PC-9 (cell line): ENCODE measurements around the gene BCL2. TPM values are rescaled to one million over a fixed set of nuclear protein-coding genes. Genes with fewer than 3 reads are reported as not detected.

Experiments used
- BruUV-seq: library from RNA; stranded (reverse); fragments of 400-500 nt; replicated peaks from 2 replicates; lab custom pipeline; 2021; lab: Mats Ljungman, UMichigan
- CTCF ChIA-PET: fragments of 300-600 bp; sonication (Branson Sonifier 250); formaldehyde crosslinking; loops from one replicate; lab custom pipeline; 2022; ENCODE audit warnings: antibody characterized with exemption; lab: Charles Lee
- POLR2A ChIA-PET: fragments of 300-600 bp; sonication (Branson Sonifier 250); formaldehyde crosslinking; loops from one replicate; lab custom pipeline; 2022; ENCODE audit warnings: antibody characterized with exemption; ENCODE audit not compliant: unreplicated experiment; lab: Charles Lee
- DNase-seq, 2 experiments: peaks; one replicate each; pipeline versions ENCODE4 v3.0.0 to v3.0.0-alpha.2; 2015 to 2022; ENCODE audit warnings: mixed read lengths in 1 of 2
- H2AFZ ChIP-seq: fragments of 200-600 bp; sonication (generic); 2 replicates; pipeline ENCODE4 v1.8.1; 2017; ENCODE audit warnings: antibody characterized with exemption
- H3F3A ChIP-seq: fragments of 200-600 bp; sonication (generic); 2 replicates; pipeline ENCODE4 v1.8.1; 2017; ENCODE audit warnings: antibody characterized with exemption, mild to moderate bottlenecking, low read depth; ENCODE audit not compliant: insufficient read depth
- H3K27ac ChIP-seq: fragments of 200-600 bp; sonication (generic); 2 replicates; pipeline ENCODE4 v1.6.1; 2016; ENCODE audit warnings: mixed run types
- H3K27me3 ChIP-seq: fragments of 200-600 bp; sonication (generic); 2 replicates; pipeline ENCODE4 v1.6.1; 2016; ENCODE audit warnings: low read depth, mixed run types; ENCODE audit not compliant: insufficient read depth
- H3K36me3 ChIP-seq: fragments of 200-600 bp; sonication (generic); 2 replicates; pipeline ENCODE4 v1.6.1; 2016; ENCODE audit warnings: low read depth, mixed run types
- H3K4me1 ChIP-seq: fragments of 200-600 bp; sonication (generic); replicated peaks from 2 replicates; pipeline ENCODE4 v1.6.1; 2016; ENCODE audit warnings: mixed run types; ENCODE audit not compliant: insufficient read depth
- H3K4me2 ChIP-seq: fragments of 200-600 bp; sonication (generic); 2 replicates; pipeline ENCODE4 v1.6.1; 2017; ENCODE audit warnings: mixed run types
- H3K4me3 ChIP-seq: fragments of 200-600 bp; sonication (generic); 2 replicates; pipeline ENCODE4 v1.6.1; 2016; ENCODE audit warnings: mixed run types
- H3K79me2 ChIP-seq: fragments of 200-600 bp; sonication (generic); 2 replicates; pipeline ENCODE4 v1.6.1; 2017; ENCODE audit warnings: low read depth, mixed run types
- H3K9me2 ChIP-seq: fragments of 200-600 bp; sonication (generic); 2 replicates; pipeline ENCODE4 v1.8.1; 2017; ENCODE audit warnings: mild to moderate bottlenecking; ENCODE audit not compliant: insufficient read depth
- H3K9me3 ChIP-seq: fragments of 200-600 bp; sonication (generic); 2 replicates; pipeline ENCODE4 v1.8.1; 2016; ENCODE audit warnings: low read depth; ENCODE audit not compliant: insufficient read depth
- H4K20me1 ChIP-seq: fragments of 200-600 bp; sonication (generic); 2 replicates; pipeline ENCODE4 v1.8.1; 2017; ENCODE audit not compliant: insufficient read depth
- EZH2 ChIP-seq: fragments of 200-600 bp; sonication (generic); IDR thresholded peaks from 2 replicates; pipeline ENCODE4 v1.8.0; 2017; ENCODE audit warnings: antibody characterized with exemption, low read depth
- intact Hi-C: fragments of 100-400 bp; cut with micrococcal nuclease; formaldehyde crosslinking; loops from one replicate; pipeline ENCODE4 v1.10.0; 2022; ENCODE audit not compliant: unreplicated experiment
- total RNA-seq: library from RNA; stranded (reverse); gene quantifications from 2 replicates; pipeline ENCODE4 v1.2.3, GENCODE V29; 2021
- TF ChIP-seq, protein P1 (sequence below): fragments of 200-600 bp; sonication (generic); conservative IDR thresholded peaks from 2 replicates; pipeline ENCODE4 v1.6.1; 2017; ENCODE audit warnings: mixed run types, antibody characterized with exemption, mild to moderate bottlenecking, moderate library complexity

Gene BCL2
- total RNA-seq, 1 experiment from 2014 or later, result 2.0 TPM

DNA sequence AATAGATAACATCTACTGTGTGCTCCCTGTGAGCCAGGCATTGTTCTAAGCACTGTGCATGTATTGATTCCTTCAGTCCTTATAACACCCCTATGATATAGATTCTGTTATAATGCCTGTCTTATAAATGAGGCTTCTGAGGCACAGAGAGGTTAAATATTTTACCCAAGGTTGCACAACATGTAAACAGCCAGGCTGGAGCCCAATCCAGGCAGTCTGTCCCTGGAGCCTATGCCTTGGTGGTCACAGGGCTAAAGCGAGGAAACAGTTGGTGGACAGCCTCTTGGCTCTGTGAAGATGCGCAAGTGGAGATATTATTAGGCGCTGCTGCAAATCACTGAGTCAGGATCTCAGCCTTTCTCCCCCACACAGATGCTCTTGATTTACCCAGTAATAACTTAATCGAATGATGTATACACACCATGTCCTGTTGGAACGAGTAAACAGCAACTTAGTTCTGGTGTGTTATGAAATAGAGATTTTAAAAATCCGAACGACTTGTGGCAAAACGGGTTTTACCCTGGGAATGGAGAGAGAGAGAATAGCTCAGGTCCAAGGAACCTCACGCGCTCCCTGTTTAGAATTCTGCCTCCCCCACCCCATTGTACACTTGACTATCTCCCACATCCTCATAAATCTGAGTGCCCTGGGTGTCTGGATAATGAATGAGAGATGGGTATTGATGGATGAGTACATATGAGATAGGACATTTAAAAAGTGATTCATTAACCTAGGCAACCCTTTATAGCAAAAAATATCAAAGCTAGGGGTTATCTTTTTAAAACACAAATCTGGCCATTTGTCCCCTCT, 231.9 kb downstream of the BCL2 start:
- Histone ChIP-seq H3K9me3 (no peaks in the 10 kb centered on the region), H3F3A (no peaks in the 10 kb centered on the region; the same call in none of the 2 replicates), H3K27ac (no peak overlapping the region), H3K27me3 (no peaks in the 10 kb centered on the region), H4K20me1 (no peaks in the 10 kb centered on the region), H3K36me3 (no peaks in the 10 kb centered on the region), H2AFZ (no peak overlapping the region), H3K4me2 (no peak overlapping the region), H3K9me2 (no peaks in the 10 kb centered on the region), H3K79me2 (no peaks in the 10 kb centered on the region), H3K4me1 (peaks cover 18% of the 10 kb centered on the region), H3K4me3 (no peak overlapping the region)
- ChIA-PET CTCF (no interaction called here), POLR2A (no interaction called here)
- no TSS peak for BruUV-seq
- DNase-seq, result no peak
- no peak for TF ChIP-seq EZH2
- TF ChIP-seq, protein P1, sequence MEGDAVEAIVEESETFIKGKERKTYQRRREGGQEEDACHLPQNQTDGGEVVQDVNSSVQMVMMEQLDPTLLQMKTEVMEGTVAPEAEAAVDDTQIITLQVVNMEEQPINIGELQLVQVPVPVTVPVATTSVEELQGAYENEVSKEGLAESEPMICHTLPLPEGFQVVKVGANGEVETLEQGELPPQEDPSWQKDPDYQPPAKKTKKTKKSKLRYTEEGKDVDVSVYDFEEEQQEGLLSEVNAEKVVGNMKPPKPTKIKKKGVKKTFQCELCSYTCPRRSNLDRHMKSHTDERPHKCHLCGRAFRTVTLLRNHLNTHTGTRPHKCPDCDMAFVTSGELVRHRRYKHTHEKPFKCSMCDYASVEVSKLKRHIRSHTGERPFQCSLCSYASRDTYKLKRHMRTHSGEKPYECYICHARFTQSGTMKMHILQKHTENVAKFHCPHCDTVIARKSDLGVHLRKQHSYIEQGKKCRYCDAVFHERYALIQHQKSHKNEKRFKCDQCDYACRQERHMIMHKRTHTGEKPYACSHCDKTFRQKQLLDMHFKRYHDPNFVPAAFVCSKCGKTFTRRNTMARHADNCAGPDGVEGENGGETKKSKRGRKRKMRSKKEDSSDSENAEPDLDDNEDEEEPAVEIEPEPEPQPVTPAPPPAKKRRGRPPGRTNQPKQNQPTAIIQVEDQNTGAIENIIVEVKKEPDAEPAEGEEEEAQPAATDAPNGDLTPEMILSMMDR, result no peak
- intact Hi-C loops, result no loop called here

DNA sequence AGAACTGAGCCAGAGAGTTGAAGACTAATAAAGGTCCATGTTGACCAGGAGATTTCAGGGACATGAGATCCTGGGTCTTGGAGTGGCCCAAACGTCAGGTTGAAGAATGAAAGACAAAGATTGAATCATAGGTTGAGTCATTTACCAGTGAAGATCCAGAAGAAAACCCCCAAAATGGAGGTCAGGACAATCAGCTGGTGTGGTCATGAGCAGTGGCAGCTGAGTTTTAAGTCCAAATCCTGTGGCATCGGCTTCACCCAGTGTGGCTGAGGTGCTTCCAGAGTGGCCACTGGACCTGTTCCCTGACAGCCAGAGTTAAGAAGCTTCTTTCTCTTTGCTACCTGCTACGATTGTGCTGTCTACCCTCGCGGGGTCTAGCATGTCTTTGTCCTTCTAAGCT, 234.0 kb downstream of the BCL2 start:
- Histone ChIP-seq H3K9me2 (no peaks in the 10 kb centered on the region), H3K4me2 (no peak overlapping the region), H3K36me3 (no peaks in the 10 kb centered on the region), H3K4me3 (no peak overlapping the region), H2AFZ (no peak overlapping the region), H3K9me3 (no peaks in the 10 kb centered on the region), H3F3A (no peaks in the 10 kb centered on the region; the same call in none of the 2 replicates), H3K27me3 (no peaks in the 10 kb centered on the region), H4K20me1 (no peaks in the 10 kb centered on the region), H3K27ac (no peak overlapping the region), H3K79me2 (no peaks in the 10 kb centered on the region), H3K4me1 (peaks cover 18% of the 10 kb centered on the region)
- no TSS peak for BruUV-seq
- CTCF ChIA-PET, result no interaction called here
- intact Hi-C loops, result no loop called here
- no peak for DNase-seq
- POLR2A ChIA-PET, result no interaction called here
- TF ChIP-seq, protein P1, result no peak
- TF ChIP-seq EZH2, result no peak

DNA sequence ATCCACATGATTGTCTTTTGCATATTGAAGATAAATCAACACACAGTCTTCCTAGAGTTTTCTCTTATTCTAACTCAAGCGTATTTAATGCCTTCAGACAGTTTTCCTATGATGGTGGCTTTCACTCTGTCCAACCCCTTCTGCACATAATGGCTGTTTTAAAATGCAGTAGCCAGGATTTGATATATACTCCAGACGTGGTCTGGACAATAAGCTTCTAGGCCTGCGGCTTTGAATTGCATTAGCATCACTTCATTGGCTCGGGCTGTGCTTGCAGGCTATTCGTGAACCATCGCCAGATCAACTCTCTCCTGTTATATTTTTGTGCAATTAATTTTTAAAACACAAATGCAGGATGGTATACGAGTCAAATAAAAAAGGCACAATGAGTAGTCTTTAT, 235.3 kb downstream of the BCL2 start:
- H3K9me3 ChIP-seq, result peaks cover 4% of the 10 kb centered on the region; the same call in 1 of the 2 replicates
- H3K4me2 ChIP-seq, result no peak overlapping the region
- no peaks in the 10 kb centered on the region for H3K27me3 ChIP-seq
- H3K9me2 ChIP-seq, result no peaks in the 10 kb centered on the region
- intact Hi-C loops, result no loop called here
- ChIA-PET POLR2A (no interaction called here), CTCF (no interaction called here)
- H3K27ac ChIP-seq, result no peak overlapping the region
- no peaks in the 10 kb centered on the region for H4K20me1 ChIP-seq
- BruUV-seq, result no TSS peak
- peaks cover 18% of the 10 kb centered on the region for H3K4me1 ChIP-seq
- no peak overlapping the region for H2AFZ ChIP-seq
- no peaks in the 10 kb centered on the region for H3K79me2 ChIP-seq
- TF ChIP-seq EZH2, result no peak
- TF ChIP-seq, protein P1, result no peak
- H3K4me3 ChIP-seq, result no peak overlapping the region
- DNase-seq, result no peak
- no peaks in the 10 kb centered on the region; the same call in none of the 2 replicates for H3F3A ChIP-seq
- H3K36me3 ChIP-seq, result no peaks in the 10 kb centered on the region
